DMS153 (cell line): ENCODE results near the gene C6orf141.
"Not testable (repeated sequence)": the region's sequence is repeated elsewhere in the genome, so short reads cannot be mapped to it uniquely, and the experiment has no call there.

ENCODE experiments used
- DNase-seq: peaks from one replicate; lab custom pipeline; 2025; lab: John Stamatoyannopoulos, UW

The C6orf141 gene

DNA sequence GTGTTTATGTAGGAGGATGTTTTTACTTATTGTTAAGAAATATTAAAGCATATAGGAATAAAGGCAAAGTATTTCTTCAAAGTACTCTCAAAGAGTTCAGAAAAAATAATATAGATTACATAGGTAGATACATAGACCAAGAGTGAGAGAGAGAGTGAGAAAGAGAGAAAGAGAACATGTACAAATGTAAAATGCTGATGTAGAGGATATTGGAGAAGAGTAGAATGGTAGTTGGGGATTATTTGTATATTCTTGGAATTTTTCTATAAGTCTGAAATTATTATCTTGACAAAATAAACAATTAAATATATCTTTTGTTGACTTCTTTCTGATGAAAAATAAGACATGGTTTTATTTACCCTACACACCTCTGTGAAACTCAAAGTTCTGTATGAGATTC is 29.2 kb downstream of the C6orf141 start:
- DNase-seq: no peak

GRCh38 chr6:49582529-49582928 is 32.1 kb downstream of the C6orf141 start:
- DNase-seq: no peak

DNA sequence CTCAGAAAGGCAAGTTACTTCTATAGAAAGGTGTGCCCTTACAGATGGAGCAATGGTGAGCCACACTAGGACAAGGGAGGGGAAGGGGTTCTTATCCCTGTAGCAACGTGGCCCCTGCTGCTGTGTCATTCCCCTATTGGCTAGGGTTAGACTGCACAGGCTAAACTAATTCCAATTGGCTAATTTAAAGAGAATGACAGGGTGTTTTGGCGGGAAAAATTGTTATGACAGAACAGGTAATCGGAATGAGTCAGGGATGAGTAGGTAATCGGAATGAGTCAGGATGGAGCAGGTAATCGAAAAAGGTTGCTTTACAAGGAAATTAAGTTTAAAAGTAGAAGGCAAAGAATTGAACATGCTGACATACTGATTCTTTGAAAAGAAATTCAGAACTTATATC is 36.8 kb downstream of the C6orf141 start:
- not testable (repeated sequence) for DNase-seq
